Thyroid gland (tissue), 4 donors: ENCODE results near the gene KRT38. TPM values are rescaled to one million over a fixed set of nuclear protein-coding genes. Genes with fewer than 3 reads are reported as not detected.
"Not testable (repeated sequence)": the region's sequence is repeated elsewhere in the genome, so short reads cannot be mapped to it uniquely, and the experiment has no call there.

Source experiments
- DNase-seq, 2 donors: peaks; one replicate each; pipeline ENCODE4 v3.0.0-alpha.2; 2019
- H3K27ac ChIP-seq, 3 donors: fragments of 200-600 bp; sonication (generic); 1 replicate in 2 of 3; 2 replicates in 1 of 3; pipeline ENCODE4 v1.5.1; 2016 to 2019; ENCODE audit warnings: mild to moderate bottlenecking in 1 of 3, moderate library complexity in 1 of 3
- H3K27me3 ChIP-seq: fragments of 200-600 bp; sonication (generic); one replicate; pipeline ENCODE4 v1.5.1; 2019
- H3K36me3 ChIP-seq, 2 donors: fragments of 200-600 bp; sonication (generic); one replicate each; pipeline ENCODE4 v1.5.1; 2016 to 2019
- H3K4me1 ChIP-seq, 2 donors: fragments of 200-600 bp; sonication (generic); one replicate each; pipeline ENCODE4 v1.5.1; 2017 to 2019
- H3K4me3 ChIP-seq, 3 donors: fragments of 200-600 bp; sonication (generic); replicated peaks in 1 of 3; 1 replicate in 2 of 3; 2 replicates in 1 of 3; pipeline ENCODE4 v1.5.1; 2016; ENCODE audit warnings: mild to moderate bottlenecking in 1 of 3
- H3K9me3 ChIP-seq: fragments of 200-600 bp; sonication (generic); one replicate; pipeline ENCODE4 v1.5.1; 2017
- CTCF ChIP-seq, 6 experiments: fragments of 200-600 bp in 3 of 6; fragments of 450-650 bp in 3 of 6; sonication (generic) in 3 of 6; IDR thresholded peaks; one replicate each; pipeline ENCODE4 v1.5.1; 2016 to 2019; ENCODE audit warnings: antibody characterized with exemption in 6 of 6, mild to moderate bottlenecking in 2 of 6, inconsistent platforms in 1 of 6, moderate library complexity in 1 of 6
- POLR2A ChIP-seq, 2 donors: fragments of 450-650 bp; IDR thresholded peaks; one replicate each; pipeline ENCODE4 v1.6.1; 2017; ENCODE audit warnings: antibody characterized with exemption in 2 of 2, mild to moderate bottlenecking in 2 of 2, moderate library complexity in 1 of 2
- WGBS, 2 donors: methylation state at CpG; one replicate each; pipeline ENCODE4 v1.1.5; 2017; 5-methylcytosine and 5-hydroxymethylcytosine counted together
- intact Hi-C: fragments of 100-400 bp; cut with DNase I; formaldehyde crosslinking; loops from one replicate; pipeline ENCODE4 v1.15.1; 2023
- total RNA-seq, 4 donors: library from RNA; depleted of rRNA; stranded (reverse); fragments of >200 nt; gene quantifications; one replicate each; pipeline ENCODE4 v1.2.3, GENCODE V29; 2016

The KRT38 gene
- total RNA-seq, 4 donors from 2014 or later, result not detected

GRCh38 chr17:41395611-41396010, 45.2 kb downstream of the KRT38 start:
- Histone ChIP-seq H3K4me1 (no peaks in the 10 kb centered on the region), H3K9me3 (no peaks in the 10 kb centered on the region), H3K27me3 (no peaks in the 10 kb centered on the region), H3K4me3 (no peak overlapping the region), H3K27ac (no peak overlapping the region), H3K36me3 (no peaks in the 10 kb centered on the region)
- TF ChIP-seq POLR2A (IDR thresholded peaks at IDR 0.05) (no peak), CTCF (IDR thresholded peaks at IDR 0.05) (no peak)
- intact Hi-C loops, result no loop called here
- WGBS, 2 donors, result 88 to 100% methylated on average over 1 of the region's 1 CpG
- no peak for DNase-seq

DNA sequence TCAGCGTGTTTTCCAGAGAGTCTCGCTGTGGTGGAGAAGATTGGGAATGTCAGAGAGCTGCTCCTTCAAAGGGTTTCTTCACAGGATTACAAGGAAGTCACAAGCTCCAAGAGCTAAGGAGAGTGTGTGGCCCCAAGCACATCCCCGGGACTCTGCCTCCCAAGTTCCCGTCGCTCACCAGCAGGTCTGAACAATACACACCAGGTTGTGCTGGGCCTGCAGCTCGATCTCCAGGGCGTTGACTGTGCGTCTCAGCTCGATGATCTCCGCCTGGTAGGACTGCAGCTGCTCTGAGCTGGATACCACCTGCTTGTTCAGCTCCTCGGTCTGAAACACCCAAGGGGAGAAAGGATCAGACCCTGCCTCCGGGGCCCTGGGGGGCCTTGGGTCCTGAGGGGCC, 45.7 kb downstream of the KRT38 start:
- DNase-seq, H3K36me3 ChIP-seq, H3K9me3 ChIP-seq, H3K4me3 ChIP-seq, H3K27me3 ChIP-seq, H3K4me1 ChIP-seq, H3K27ac ChIP-seq, intact Hi-C loops: not testable (repeated sequence)
- 90 to 92% methylated on average over 7 to 9 of the region's 12 CpGs for WGBS, 2 donors

DNA sequence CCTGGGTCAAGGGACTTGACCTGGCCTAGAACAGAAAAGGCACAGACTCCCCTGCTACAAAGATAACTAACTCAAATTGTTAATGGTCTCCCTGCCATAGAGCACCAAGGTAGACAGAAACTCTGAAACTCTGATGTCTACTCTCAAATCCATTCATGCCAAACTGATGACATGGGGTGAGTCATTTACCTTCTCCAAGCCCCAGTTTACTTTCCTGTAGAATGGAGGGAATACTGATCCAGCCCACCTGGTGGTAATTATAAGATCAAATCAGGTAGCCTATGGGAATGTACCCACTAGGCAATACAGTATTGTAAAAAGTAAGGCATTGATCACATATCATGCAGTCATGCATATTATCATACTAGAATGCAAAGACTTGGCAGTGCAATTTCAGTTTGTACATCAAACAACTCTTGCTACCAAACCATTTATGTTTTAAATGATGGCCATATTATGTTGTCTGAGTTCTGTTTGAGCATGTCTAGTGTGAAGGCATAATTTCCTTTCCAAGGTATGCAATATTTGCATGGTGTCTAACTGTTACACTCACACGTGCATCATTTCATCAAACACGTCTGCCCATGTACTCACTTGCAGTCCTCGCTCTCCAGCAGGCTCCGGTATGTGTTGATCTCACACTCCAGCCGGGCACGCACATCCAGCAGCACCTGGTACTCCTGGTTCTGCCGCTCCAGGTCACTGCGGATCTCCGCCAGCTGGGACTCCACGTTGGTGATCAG, 46.4 kb downstream of the KRT38 start:
- Histone ChIP-seq H3K4me1 (no peaks in the 10 kb centered on the region), H3K27ac (no peak overlapping the region), H3K4me3 (no peak overlapping the region), H3K36me3 (no peaks in the 10 kb centered on the region), H3K9me3 (no peaks in the 10 kb centered on the region), H3K27me3 (no peaks in the 10 kb centered on the region)
- WGBS, 2 donors, result 90% methylated on average over 10 of the region's 10 CpGs
- DNase-seq, result no peak
- no peak for TF ChIP-seq POLR2A (IDR thresholded peaks at IDR 0.05)
- no peak for TF ChIP-seq CTCF (IDR thresholded peaks at IDR 0.05)
- intact Hi-C loops, result no loop called here

- no peak for DNase-seq
These were observed 47.0 kb downstream of the KRT38 start for GRCh38 chr17:41393826-41394225.

DNA sequence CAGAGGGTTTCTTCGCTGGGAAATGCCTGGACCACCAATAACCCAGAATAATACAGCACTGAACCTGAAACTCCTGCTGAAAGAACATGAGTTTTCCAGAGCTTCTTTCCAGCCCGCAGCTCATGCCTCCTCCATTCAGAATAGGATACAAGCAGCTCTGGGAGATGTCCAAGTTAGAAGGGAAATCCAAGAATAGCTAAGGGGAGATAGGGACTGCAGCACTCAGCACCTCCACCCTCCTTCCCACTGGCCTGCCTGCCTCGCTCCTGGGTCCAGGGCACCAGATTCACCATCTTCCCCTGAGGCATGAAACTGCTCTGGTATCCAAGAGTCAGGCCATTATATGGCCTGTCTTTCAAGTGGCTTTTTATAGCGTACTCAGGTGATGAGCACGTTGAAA, 47.5 kb downstream of the KRT38 start:
- Histone ChIP-seq H3K27ac (no peak overlapping the region), H3K4me1 (no peaks in the 10 kb centered on the region), H3K9me3 (no peaks in the 10 kb centered on the region), H3K36me3 (no peaks in the 10 kb centered on the region), H3K27me3 (no peaks in the 10 kb centered on the region), H3K4me3 (no peak overlapping the region)
- 69 to 70% methylated on average over 5 of the region's 5 CpGs for WGBS, 2 donors
- no peak for DNase-seq
- no peak for TF ChIP-seq POLR2A (IDR thresholded peaks at IDR 0.05)
- no peak for TF ChIP-seq CTCF (IDR thresholded peaks at IDR 0.05)
- intact Hi-C loops, result no loop called here

More at GRCh38 chr17:41393826-41394225, 47.0 kb downstream of the KRT38 start:
- WGBS, 2 donors, result 82 to 87% methylated on average over 10 of the region's 10 CpGs
- Histone ChIP-seq H3K4me1 (no peaks in the 10 kb centered on the region), H3K27ac (no peak overlapping the region), H3K9me3 (no peaks in the 10 kb centered on the region), H3K36me3 (no peaks in the 10 kb centered on the region), H3K4me3 (no peak overlapping the region), H3K27me3 (no peaks in the 10 kb centered on the region)
- no peak for TF ChIP-seq POLR2A (IDR thresholded peaks at IDR 0.05)
- no peak for TF ChIP-seq CTCF (IDR thresholded peaks at IDR 0.05)
- intact Hi-C loops, result no loop called here
